MV-4-11 (cell line): Measurements from ENCODE around the gene CAPN7.

Source experiments
- DNase-seq: peaks from one replicate; lab custom pipeline; 2025; lab: John Stamatoyannopoulos, UW

CAPN7 gene

DNA sequence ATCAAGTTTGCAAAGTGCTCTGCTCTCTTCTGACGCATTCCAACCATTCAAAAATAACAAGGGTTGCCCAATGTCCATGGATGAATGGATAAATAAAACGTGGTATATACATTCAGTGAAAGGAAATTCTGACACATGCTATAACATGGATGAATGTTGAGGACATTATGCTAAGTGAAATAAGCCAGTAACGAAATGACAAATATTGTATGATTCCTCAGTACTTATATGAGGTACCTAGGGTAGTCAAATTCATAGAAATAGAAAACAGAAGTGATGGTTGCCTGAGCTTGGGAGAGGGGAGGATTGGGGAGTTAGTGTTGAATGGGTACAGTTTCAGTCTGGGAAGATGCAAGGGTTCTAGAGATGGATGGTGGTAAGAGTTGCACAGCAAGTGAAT is 92.5 kb downstream of the CAPN7 start:
- DNase-seq = no peak

- DNase-seq = no peak
These were observed 93.0 kb downstream of the CAPN7 start for GRCh38 chr3:15299036-15299435.

DNA sequence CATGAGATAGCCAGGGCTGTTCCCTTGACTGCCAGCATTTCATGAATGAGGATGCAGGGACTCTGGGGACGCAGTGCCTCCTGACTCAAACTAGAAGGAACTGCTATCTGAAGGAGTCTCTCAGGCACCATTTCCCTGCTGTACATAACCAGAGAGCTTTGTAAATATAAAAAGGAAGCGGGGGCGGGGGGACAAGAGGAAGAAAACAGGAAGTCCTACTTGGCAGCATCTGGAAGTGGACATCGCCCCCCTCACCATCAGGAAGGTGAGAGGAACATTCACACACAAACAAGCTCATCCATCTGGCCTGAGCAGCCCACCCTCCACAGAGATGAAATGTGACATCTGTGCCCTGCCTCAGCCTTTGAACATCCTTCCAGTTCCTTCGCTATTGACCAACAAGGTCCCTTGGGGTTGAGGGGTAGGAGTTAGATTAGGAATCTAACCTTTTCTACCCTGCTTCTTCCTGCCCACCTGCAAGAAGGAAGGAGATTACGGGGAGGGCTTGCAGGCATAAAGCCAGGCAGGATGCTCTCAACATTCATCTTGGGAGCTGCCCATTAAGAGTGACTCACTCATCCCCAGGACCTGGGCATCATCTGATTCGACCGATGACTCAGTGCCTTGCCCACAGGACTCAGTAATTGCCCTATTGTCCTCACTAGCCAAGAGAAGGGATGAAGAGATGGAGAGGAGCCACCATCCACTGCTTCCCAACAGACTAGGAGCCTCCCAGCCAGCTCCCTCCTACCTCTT is 94.5 kb downstream of the CAPN7 start:
- DNase-seq = peak; percentile 59

DNA sequence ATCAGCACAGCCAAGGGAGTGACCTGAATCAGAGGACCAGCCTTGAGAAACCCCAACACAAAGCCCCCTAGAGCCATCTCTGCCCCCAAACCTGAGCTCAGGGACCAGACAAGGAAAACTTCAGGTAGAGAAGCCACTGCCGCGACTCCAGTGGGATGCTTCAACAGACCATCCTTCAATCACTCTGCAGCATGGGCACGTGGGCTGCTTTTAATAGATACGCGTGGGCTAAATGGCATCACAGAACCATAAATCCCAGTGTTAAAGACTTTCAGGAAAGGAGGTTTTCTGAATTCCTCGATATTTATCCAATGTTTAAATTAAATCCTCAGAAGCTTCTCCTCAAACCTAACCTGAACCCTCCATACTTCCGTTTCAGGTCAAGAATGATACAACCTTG is 95.7 kb downstream of the CAPN7 start:
- DNase-seq = no peak
